IMR-90 (cell line): ENCODE results near the gene EMP1. TPM values are rescaled to one million over a fixed set of nuclear protein-coding genes. Genes with fewer than 3 reads are reported as not detected.

Experiments
- CEBPB ChIP-seq: IDR thresholded peaks from 2 replicates; pipeline ENCODE4 v1.6.1; 2012; ENCODE audit warnings: low read depth, low read length, improper control_type of control experiment
- CHD1 ChIP-seq: IDR thresholded peaks from 2 replicates; pipeline ENCODE4 v1.6.1; 2012; ENCODE audit warnings: low read depth, low read length, improper control_type of control experiment
- CTCF ChIP-seq: conservative IDR thresholded peaks from 2 replicates; pipeline ENCODE4 v1.5.1; 2012; ENCODE audit warnings: mild to moderate bottlenecking, low read depth, low read length, improper control_type of control experiment
- ELK1 ChIP-seq: fragments of 150-350 bp; IDR thresholded peaks from 2 replicates; pipeline ENCODE4 v1.6.1; 2016; ENCODE audit warnings: low read depth, mild to moderate bottlenecking, low read length, moderate library complexity, borderline replicate concordance
- polyA plus RNA-seq, 3 experiments: library from polyadenylated mRNA; depleted of rRNA; stranded (reverse); fragments of >200 nt; gene quantifications; 2 replicates each; pipeline ENCODE4 v1.2.3, GENCODE V29; 2012; ENCODE audit warnings: low replicate concordance in 1 of 3
- total RNA-seq: library from RNA; depleted of rRNA; stranded (reverse); fragments of >200 nt; gene quantifications from 2 replicates; pipeline ENCODE4 v1.2.3, GENCODE V29; 2012

EMP1 gene
- total and polyA plus RNA-seq, 2 of the 4 experiments (the other 2 are of a cell fraction): 137 to 201 TPM

- TF ChIP-seq CTCF (no peak), CEBPB (peak; percentile 45; the same call in 1 of the 2 replicates), ELK1 (no peak), CHD1 (no peak; the same call in 1 of the 2 replicates)
These were observed at the start of gene EMP1 (continued) for GRCh38 chr12:13196130-13196921.
